Measurements from ENCODE around the gene PTPRD.

The PTPRD gene

GRCh38 chr9:8872802-8873201 lies 1740.0 kb downstream of the PTPRD start:
- Histone ChIP-seq H3K27ac (no peak overlapping the region), H3K4me3 (no peak overlapping the region)

- no peak overlapping the region for H3K27ac ChIP-seq
- H3K4me3 ChIP-seq = no peak overlapping the region
Observed at GRCh38 chr9:8871796-8872445, 1740.9 kb downstream of the PTPRD start.

- no peak overlapping the region for H3K27ac ChIP-seq
- H3K4me3 ChIP-seq = no peak overlapping the region
Observed at GRCh38 chr9:8871396-8871795, 1741.4 kb downstream of the PTPRD start.

- Histone ChIP-seq H3K4me3 (no peak overlapping the region), H3K27ac (no peak overlapping the region)
Observed at GRCh38 chr9:8869812-8870211, 1743.0 kb downstream of the PTPRD start.

GRCh38 chr9:8868632-8869031 lies 1744.2 kb downstream of the PTPRD start:
- no peak overlapping the region for H3K27ac ChIP-seq
- no peak overlapping the region for H3K4me3 ChIP-seq

GRCh38 chr9:8867148-8867547 lies 1745.7 kb downstream of the PTPRD start:
- no peak overlapping the region for H3K27ac ChIP-seq
- H3K4me3 ChIP-seq = no peak overlapping the region

GRCh38 chr9:8864545-8864896 lies 1748.3 kb downstream of the PTPRD start:
- H3K4me3 ChIP-seq = no peak overlapping the region
- H3K27ac ChIP-seq = no peak overlapping the region

GRCh38 chr9:8863886-8864544 lies 1748.8 kb downstream of the PTPRD start:
- H3K27ac ChIP-seq = no peak overlapping the region
- H3K4me3 ChIP-seq = no peak overlapping the region

- Histone ChIP-seq H3K27ac (no peak overlapping the region), H3K4me3 (no peak overlapping the region)
Observed at GRCh38 chr9:8863069-8863468, 1749.7 kb downstream of the PTPRD start.

- Histone ChIP-seq H3K27ac (no peak overlapping the region), H3K4me3 (no peak overlapping the region)
Observed at GRCh38 chr9:8860925-8861324, 1751.9 kb downstream of the PTPRD start.

GRCh38 chr9:8860086-8860485 lies 1752.7 kb downstream of the PTPRD start:
- no peak overlapping the region for H3K4me3 ChIP-seq
- H3K27ac ChIP-seq = no peak overlapping the region

- H3K4me3 ChIP-seq = no peak overlapping the region
Observed at GRCh38 chr9:8859416-8859815, 1753.4 kb downstream of the PTPRD start.

GRCh38 chr9:8858596-8859161 lies 1754.1 kb downstream of the PTPRD start:
- Histone ChIP-seq H3K4me3 (peak overlapping the region in 5 of 7 experiments; percentile 44 to 55 (median 46)), H3K27ac (no peak overlapping the region)

More at GRCh38 chr9:8859416-8859815, 1753.4 kb downstream of the PTPRD start:
- no peak overlapping the region for H3K27ac ChIP-seq

GRCh38 chr9:8857926-8858595 lies 1754.7 kb downstream of the PTPRD start:
- Histone ChIP-seq H3K4me3 (peak overlapping the region; percentile 41 to 55 (median 46)), H3K27ac (peak overlapping the region in 2 of 21 experiments; percentile 11 to 41)

- Histone ChIP-seq H3K27ac (peak overlapping the region in 3 of 21 experiments; percentile 11 to 49 (median 41)), H3K4me3 (peak overlapping the region; percentile 41 to 55 (median 46))
Observed at GRCh38 chr9:8857068-8857925, 1755.5 kb downstream of the PTPRD start.

GRCh38 chr9:8856396-8857067 lies 1756.3 kb downstream of the PTPRD start:
- H3K27ac ChIP-seq = no peak overlapping the region
- H3K4me3 ChIP-seq = peak overlapping the region in 5 of 7 experiments; percentile 44 to 55 (median 46)

- H3K4me3 ChIP-seq = no peak overlapping the region
- H3K27ac ChIP-seq = no peak overlapping the region
Observed at GRCh38 chr9:8855046-8855445, 1757.8 kb downstream of the PTPRD start.

- H3K27ac ChIP-seq = no peak overlapping the region
- H3K4me3 ChIP-seq = no peak overlapping the region
Observed at GRCh38 chr9:8852301-8852864, 1760.4 kb downstream of the PTPRD start.

- Histone ChIP-seq H3K27ac (no peak overlapping the region), H3K4me3 (no peak overlapping the region)
Observed at GRCh38 chr9:8850914-8851313, 1761.9 kb downstream of the PTPRD start.

All from skin epidermis (tissue), 12 donors.